T-helper 1 cell (primary cell): Measurements from ENCODE around the gene HK1.
A peak's percentile ranks its signal among the peaks of the same experiment; 100 is the strongest.
"Not testable (repeated sequence)": the region's sequence is repeated elsewhere in the genome, so short reads cannot be mapped to it uniquely, and the experiment has no call there.

Source experiments
- DNase-seq, 5 donors: peaks; one replicate each; pipeline ENCODE4 v3.0.0-alpha.2; 2012 to 2020
- total RNA-seq, 4 donors: gene quantifications; one replicate each; lab custom pipeline; 2026; lab: John Stamatoyannopoulos, UW

The HK1 gene
- total RNA-seq: 108 to 128 (median 124) reads per million in 4 donors

GRCh38 chr10:69278446-69278963 lies at the start of gene HK1:
HK1 (plus strand) TSS chr10:69278496.
- no peak for DNase-seq

- DNase-seq: no peak
Measured at GRCh38 chr10:69229616-69229916, 48.7 kb upstream of the HK1 start.

- DNase-seq: no peak
Measured at GRCh38 chr10:69230128-69230527, 48.2 kb upstream of the HK1 start.

GRCh38 chr10:69232252-69232651 lies 46.0 kb upstream of the HK1 start:
- DNase-seq: no peak

GRCh38 chr10:69232736-69233480 lies 45.4 kb upstream of the HK1 start:
- DNase-seq: peak in 3 of 5 donors; percentile 24 to 38 (median 30)

- no peak for DNase-seq
Measured at GRCh38 chr10:69234447-69234846, 43.8 kb upstream of the HK1 start.

DNA sequence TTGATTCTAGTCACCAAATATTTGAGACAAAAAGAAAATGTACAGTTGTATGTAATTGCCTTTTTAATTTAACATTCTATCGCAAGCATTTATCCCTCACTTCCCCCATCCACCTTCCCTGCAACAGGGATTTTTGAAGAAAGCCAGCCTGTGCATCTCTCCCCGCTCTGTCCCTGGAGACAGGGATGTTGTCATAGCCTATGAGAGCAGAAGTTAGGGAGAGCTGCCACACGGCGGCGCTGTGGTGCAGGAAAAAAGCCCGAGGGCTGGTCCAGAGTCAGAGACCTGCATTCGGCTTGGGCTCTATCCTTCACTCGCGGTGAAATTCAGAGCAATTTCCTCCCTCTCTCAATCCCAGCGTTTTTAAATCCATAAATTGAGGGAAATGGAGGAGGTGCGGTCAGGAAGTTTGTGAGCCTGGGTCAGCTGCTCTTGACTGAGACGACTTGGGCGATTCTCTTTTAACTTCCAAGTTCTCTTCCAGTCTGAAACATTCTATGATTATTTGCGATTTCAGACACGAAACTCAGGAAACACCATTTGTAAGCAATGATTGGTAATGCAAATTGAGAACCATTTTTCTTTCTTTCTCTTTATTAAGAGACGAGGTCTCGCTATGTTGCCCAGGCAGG lies 40.7 kb upstream of the HK1 start:
- DNase-seq: peak; percentile 56 to 82 (median 75)

DNA sequence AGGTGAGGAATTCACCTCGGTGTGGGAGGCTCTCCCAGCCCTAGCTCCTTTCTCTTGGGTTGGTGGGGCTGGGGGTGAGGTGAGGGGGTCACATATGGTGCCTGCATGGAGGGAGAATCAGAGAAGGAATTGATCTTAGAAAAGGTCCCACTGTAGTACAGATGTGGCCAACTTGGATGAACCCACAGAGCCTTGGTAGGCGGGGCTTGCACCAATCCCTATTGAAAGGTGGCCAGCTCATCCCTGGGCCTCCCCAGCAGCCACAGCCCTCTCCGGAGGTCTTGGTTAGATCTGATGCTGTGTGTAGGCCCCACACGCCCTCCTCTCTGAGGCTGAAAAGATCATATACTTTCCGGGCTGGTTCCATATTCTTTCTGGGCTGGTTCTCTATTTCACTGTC lies 39.2 kb upstream of the HK1 start:
- no peak for DNase-seq

GRCh38 chr10:69239816-69240434 lies 38.4 kb upstream of the HK1 start:
- no peak for DNase-seq

DNA sequence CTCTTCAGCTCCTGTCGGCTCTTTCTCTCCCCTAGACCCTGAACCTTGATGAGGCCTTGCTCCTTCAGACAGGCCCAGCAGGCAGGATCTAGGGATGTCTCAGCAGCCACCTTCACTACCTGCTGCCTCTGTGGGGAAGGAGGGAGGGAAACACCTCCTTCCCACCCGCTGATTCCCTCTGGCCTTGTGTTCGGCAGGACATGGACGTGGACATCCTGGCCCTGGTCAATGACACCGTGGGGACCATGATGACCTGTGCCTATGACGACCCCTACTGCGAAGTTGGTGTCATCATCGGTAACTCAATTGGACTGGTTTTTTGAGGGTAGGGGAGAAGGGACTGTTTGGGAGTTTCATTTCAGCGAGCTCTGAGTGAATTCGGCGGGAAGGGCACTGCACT lies 37.8 kb upstream of the HK1 start:
- DNase-seq: no peak

- no peak for DNase-seq
Measured at GRCh38 chr10:69241575-69241974, 36.7 kb upstream of the HK1 start.

DNA sequence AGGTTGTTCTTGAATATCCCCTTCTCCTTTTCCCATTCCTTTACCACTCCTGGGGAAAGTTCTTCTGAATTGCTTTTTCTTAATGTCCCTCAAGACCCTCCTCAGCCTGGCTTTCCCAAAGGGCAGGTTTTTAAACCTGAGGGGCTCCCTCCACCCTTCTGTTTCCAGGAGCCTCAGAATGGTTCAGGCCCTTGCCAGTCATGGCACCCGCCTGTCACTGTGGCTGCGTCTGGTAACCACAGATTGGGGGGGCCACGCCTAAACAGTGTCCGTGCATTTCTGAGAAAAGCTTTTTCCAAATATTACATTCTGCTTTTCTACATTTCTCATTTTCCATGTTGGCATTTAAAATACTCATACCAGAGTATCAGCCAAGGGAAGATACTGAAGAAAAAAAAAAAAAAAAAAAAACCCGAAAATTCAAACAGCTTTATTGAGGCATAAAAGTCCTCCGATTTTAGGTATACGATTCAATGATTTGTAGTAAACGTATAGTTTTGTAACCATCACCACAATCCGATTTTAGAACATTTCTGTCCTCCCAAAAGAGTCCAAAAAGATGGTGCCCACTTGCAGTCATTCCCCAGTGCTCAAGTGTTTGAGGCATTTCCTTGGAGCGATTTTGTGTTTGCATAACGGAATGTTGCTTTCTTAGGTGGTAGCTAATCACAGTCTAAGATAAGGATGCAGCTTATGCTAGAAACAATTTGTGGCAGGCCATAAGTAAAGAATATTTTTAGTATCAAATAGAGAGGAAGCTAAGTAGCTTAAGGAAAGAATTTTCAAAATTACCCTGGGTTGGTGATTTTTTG lies 36.0 kb upstream of the HK1 start:
- no peak for DNase-seq

GRCh38 chr10:69242852-69243212 lies 35.5 kb upstream of the HK1 start:
- DNase-seq: no peak

GRCh38 chr10:69243817-69244216 lies 34.5 kb upstream of the HK1 start:
- DNase-seq: no peak

GRCh38 chr10:69246036-69246435 lies 32.3 kb upstream of the HK1 start:
- DNase-seq: no peak

- no peak for DNase-seq
Measured at GRCh38 chr10:69246581-69247312, 31.5 kb upstream of the HK1 start.

DNA sequence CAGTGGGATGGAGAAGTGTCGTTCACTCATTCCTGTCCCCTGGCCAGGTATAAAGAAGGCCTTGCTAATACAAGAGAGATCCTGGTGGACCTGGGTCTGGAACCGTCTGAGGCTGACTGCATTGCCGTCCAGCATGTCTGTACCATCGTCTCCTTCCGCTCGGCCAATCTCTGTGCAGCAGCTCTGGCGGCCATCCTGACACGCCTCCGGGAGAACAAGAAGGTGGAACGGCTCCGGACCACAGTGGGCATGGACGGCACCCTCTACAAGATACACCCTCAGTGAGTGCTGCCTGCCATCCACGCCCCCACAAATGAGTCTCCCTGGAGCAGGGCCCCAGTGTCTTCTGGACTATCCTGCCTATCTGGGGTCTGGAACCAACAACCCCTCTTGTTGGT lies 31.0 kb upstream of the HK1 start:
- DNase-seq: no peak

- DNase-seq: no peak
Measured at GRCh38 chr10:69248117-69248730, 30.1 kb upstream of the HK1 start.

DNA sequence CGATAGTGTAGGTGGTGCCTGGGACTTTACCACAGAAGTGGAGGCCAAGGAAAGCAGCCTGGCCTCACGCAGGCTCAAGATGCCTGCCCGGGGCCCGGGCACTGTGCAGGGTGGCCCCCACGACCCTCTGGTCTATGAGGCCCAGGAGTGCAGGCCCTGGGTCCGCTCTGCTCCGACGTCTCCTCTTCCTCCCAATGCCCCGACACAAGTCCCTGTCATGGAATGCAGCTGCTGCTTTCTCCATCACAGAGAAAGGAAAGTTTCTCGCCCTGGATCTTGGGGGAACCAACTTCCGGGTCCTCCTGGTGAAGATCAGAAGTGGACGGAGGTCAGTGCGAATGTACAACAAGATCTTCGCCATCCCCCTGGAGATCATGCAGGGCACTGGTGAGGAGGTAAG lies 28.3 kb upstream of the HK1 start:
- no peak for DNase-seq

DNA sequence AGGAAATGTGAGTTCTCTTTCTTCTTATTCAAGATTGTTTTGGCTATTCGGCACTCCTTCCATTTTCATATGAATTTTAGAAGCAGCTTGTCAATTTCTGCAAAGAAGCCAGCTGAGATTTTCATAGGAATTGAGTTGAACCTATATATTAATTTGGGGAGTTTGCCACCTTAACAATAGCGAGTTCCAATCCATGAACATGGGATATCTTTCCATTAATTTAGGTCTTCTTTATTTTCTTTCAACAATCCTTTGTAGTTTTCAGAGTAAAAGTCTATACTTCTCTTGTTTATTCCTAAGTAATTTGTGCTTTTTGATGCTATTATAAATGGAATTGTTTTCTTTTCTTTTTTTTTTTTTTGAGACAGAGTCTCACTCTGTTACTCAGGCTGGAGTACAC lies 26.9 kb upstream of the HK1 start:
- DNase-seq: not testable (repeated sequence)

GRCh38 chr10:69253171-69253570 lies 25.1 kb upstream of the HK1 start:
- DNase-seq: no peak

DNA sequence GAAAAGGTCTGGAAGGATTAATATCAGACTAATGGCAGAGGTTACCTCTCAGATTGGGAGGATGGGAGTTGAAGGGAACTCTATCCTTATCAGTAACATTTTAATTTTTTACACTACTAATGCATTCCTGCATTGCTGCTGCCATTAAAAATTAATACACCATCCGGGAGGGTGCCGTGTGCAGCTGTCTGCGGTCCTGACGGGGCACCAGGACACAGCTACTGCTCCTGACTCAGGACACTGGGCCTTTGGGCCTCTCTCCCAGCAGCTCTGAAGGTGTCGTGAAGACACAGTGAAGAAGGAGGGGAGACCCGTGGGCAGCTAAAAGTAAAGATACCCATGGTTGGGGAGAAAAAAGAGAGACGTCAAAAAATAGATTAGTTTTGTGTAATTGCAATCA lies 23.4 kb upstream of the HK1 start:
- DNase-seq: no peak
